Effector CD4-positive, alpha-beta T cell (primary cell): ENCODE measurements around the gene SLC39A2. TPM values are rescaled to one million over a fixed set of nuclear protein-coding genes. Genes with fewer than 3 reads are reported as not detected.
"Not testable (repeated sequence)": the region's sequence is repeated elsewhere in the genome, so short reads cannot be mapped to it uniquely, and the experiment has no call there.

Experiments used
- DNase-seq: peaks from one replicate; pipeline ENCODE4 v3.0.0-alpha.2; 2020
- total RNA-seq: gene quantifications from one replicate; lab custom pipeline; 2026; lab: John Stamatoyannopoulos, UW

The SLC39A2 gene
- not detected for total RNA-seq

DNA sequence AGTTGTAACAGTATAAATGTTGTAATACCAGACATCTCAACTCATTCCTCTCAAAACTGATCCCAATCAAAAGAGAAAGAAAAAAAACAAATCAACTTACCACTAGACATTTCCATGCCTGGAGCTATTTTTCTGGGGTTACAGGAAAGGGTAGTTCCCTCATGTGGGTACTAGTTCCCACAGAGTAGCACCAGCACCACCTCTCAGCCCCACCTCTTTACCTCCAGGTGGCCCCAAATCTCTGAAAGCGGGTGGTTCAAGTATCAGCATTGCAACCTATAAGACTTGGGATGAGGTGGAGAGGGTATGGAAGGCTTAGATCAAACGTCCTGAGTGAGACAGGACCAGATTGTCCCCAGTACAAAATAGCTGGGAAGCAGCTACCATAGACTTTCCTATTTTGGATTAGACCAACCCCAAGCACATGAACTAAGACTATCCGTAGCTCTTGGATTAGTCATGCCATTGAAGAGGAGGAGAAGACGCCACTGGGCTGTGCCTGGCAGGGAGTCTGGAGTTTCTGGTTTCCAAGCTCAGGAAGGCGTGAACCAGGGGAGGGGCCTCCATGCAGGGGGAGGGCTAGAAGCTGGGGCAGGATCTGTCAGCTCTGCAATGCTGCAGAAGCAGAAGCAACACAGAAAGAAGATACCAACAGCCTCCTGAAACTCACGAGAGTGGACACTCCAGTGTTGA lies at the start of gene SLC39A2:
Gene SLC39A2 (plus strand): TSS at position 620 of the 693 bp plus-strand sequence. CDS start 154 bp downstream, outside the sequence.
- DNase-seq = no peak

GRCh38 chr14:20954736-20955537 lies 44.2 kb upstream of the SLC39A2 start, which contains the start of gene RNASE2:
RNASE2 (plus strand) TSS chr14:20955487; CDS start chr14:20955772, 285 bp downstream.
- DNase-seq = not testable (repeated sequence)

DNA sequence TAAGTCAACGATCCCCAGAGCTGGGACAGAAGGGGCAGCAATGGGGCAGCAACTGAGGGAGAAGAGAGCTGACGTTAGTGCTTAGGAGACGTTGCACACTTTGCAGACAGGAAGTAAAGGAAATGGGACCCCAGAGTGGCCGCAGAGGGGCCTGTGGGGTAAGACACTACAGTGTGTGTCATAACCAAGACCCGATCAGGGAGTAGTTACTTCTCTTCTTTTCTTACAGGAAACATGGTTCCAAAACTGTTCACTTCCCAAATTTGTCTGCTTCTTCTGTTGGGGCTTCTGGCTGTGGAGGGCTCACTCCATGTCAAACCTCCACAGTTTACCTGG lies 43.6 kb upstream of the SLC39A2 start:
- not testable (repeated sequence) for DNase-seq

DNA sequence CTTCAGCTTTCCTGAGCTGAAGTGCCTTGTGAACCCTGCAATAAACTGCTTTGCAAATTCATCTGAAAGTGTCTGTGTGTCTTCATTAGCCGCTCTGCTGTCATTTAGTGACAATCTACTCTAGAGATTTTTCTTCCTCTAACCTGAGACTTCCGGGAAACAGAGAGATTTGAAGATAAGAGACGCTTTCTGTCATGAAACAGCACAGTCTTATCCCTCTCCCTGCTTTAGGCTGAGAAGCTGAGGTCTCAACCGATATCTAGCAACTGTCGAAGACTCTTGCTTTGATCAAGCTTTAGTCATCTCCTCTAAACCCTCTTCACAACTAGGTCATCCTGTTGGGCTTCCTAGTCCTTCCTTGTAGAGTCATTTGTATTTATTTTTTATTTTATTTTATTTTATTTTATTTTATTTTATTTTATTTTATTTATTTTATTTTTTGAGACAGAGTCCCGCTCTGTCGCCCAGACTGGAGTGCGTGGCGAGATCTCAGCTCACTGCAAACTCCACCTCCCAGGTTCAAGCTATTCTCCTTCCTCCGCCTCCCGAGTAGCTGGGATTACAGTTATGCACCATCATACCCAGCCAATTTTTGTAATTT lies 42.6 kb upstream of the SLC39A2 start:
- DNase-seq = no peak

- DNase-seq = not testable (repeated sequence)
Measured at GRCh38 chr14:20958946-20959345, 40.1 kb upstream of the SLC39A2 start.

- DNase-seq = no peak
Measured at GRCh38 chr14:20969336-20969735, 29.8 kb upstream of the SLC39A2 start.

DNA sequence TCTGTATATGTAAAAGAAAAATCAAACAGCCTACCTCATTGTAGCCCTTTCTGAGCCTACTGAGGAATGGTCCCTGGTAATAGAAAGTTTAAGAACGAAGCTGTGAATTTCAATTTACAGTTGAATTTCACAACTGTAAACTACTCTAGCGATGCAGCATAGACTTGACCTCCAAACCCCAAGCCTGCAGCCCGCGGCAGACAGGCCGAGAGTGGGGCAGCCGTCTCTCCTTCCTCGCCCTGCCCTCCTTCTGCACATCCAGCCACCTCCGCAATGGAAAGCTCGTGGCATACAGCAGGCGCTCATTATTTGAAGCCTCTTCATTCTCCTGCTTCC lies 28.5 kb upstream of the SLC39A2 start:
- no peak for DNase-seq

DNA sequence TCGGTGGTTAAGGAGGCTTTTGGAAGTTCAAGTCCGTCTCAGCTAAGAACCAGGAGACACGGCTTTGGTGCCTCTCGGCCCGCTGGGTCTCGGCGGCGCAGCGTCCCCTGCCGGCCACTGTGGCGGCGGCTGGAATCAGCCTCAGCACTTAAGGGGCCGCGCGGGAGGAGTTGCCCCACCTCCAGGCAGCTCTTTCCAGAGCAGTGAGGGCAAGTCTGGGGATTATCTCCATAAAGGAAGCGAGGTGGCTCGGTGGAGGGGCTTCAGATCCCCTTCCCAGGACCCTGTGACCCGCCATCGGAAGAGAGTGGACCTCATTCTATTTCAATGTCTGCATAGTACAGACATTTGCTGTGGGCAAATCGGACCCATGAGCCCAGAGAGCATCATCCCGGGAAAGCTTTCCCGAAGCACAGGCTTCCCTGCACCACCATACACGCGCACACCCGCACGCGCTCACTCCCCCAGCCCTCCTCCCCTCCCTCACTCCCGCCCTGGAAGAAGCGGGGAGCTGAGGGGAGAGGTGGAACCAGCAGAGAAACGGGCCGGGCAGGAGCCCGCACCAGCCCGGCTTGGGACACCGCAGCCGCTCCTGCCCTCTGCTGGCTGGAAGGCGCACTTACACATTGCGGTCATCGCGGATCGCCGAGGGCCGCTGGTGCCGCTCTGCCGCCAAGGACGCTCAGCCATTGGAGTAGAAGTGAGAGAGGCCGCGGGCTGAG lies 27.9 kb upstream of the SLC39A2 start:
- peak; percentile 65 for DNase-seq

GRCh38 chr14:20971705-20972021 lies 27.4 kb upstream of the SLC39A2 start:
- no peak for DNase-seq

DNA sequence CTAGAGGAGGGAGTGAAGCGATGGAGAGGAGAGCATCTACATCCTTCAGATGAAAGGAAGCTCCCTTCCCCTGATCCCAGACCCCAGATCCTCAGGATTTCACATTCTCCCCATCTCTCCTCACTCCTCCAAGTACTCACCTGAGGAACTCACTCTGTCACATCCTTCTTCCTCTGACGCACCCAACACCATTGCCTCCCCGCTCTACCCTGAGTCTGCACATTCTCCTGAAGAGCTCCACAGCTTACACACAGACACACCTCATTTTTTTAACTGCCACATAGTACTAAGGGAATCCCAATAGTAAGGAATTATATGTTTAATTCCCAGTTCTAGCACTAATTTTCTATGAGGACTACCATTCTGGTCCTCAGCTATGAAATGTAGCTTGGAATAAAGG lies 25.6 kb upstream of the SLC39A2 start:
- DNase-seq = no peak

DNA sequence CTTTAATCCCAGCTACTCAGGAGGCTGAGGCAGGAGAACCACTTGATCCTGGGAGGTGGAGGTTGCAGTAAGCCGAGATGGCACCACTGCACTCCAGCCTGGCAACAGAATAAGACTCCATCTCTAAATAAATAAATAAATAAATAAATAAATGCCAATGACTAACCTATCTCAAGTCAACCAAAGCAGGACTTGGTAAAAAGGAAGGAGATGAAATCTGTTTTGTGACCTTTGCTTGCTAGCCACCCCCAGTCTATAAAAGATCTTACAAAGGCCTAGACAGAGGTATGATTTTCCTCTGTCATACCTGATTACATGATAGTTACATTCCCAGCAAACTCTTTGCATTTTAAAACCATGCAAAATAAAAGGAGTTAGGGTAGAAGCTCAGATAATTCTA lies 22.8 kb upstream of the SLC39A2 start:
- no peak for DNase-seq

DNA sequence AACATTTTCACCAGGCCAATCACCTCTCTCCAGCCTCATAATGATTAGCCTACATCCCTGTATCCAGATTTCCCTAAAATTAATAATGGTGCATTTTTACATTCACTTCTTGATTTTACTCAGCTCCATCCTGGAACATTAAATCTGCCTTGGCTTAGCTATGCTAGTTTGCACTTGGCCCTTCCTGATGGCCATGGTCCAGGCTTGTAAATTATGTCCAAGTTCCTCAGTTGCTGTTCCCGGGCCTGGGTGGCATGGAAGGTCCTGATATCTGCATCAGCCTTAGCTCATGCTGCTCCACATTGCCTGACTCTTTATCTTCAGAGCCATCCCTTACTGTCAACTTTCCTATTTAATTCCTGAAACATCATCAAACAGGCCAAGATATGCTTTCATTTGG lies 20.4 kb upstream of the SLC39A2 start:
- DNase-seq = no peak

DNA sequence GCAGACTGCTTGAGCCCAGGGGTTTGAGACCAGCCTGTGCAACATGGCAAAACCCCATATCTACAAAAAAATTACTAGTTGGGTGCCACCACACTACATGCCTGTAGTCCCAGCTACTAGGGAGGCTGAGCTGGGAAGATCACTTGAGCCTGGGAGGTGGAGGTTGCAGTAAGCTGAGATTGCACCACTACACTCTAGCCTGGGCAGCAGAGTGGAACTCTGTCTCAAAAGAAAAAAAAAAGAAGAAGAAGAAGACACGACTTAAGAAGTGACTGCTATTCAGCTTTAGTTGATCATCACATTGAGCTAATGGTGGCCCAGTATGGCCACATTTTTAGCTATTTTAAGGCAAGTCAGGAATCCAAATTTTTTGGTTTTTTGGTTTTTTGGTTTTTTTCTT lies 18.2 kb upstream of the SLC39A2 start:
- DNase-seq = no peak

- no peak for DNase-seq
Measured at GRCh38 chr14:20982646-20983369, 16.3 kb upstream of the SLC39A2 start.

GRCh38 chr14:20985650-20986049 lies 13.4 kb upstream of the SLC39A2 start:
- not testable (repeated sequence) for DNase-seq

DNA sequence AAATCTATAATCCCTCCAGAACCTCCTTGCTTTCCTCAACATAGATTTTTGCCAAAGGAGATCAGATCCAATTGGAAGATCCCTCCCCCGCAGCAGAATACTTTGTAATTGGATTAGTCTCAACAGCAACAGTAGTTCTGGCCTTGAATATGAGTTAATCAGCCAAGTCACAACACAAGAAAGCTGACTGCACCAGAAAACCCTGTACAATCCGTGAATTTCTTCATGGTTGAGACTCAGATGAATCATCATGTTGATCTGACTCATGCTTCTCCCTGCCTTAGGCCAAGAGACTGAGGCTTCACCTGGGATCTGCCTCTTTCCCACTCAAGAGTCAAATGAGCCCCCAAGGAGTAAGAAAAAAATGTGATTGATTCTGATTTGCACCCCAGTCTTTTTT lies 12.3 kb upstream of the SLC39A2 start:
- no peak for DNase-seq

GRCh38 chr14:20988717-20989470 lies 10.2 kb upstream of the SLC39A2 start:
- no peak for DNase-seq

DNA sequence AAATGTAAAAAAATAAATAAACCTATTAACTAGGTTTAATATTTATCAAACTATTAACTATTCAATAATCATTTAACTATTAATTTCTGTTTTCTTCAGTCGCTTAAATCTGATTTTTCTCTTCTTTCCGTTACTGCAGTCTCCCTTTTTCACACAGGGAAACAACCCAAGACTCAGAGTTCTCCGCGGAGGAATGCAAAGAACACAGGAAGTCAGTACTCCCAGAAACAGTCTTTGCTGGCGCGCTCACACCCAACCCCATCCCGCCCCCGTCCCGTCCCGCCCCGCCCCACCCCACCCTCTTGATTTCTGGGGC lies 9.7 kb upstream of the SLC39A2 start:
- DNase-seq = no peak

GRCh38 chr14:20989787-20990600 lies 9.1 kb upstream of the SLC39A2 start, which contains the start of gene METTL17:
METTL17 (plus strand) TSS chr14:20989980; CDS start chr14:20990003, 23 bp downstream.
- peak; percentile 84 for DNase-seq

- DNase-seq = no peak
Measured at GRCh38 chr14:20996521-20996920, 2.6 kb upstream of the SLC39A2 start.

DNA sequence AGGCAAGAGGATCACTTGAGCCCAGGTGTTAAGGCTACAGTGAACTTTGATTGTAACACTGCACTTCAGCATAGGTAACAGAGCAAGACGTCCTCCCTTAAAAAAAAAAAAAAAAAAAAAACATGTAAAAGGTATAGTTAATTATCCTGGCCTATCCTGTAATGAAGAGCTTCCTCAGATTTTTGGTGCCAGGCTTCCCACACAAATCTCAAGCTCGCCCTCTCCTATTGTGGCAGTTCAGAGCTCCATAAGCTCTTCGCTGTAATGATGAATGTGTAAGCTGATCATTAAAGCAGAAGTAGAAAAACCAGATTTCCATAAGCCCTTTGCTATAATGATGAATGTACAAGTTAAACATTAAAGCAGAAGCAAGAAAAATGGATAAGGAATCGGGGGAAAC lies 2.0 kb upstream of the SLC39A2 start:
- no peak for DNase-seq
